Transverse colon (tissue), 4 donors: ENCODE data around the gene NTRK2.

Experiments
- CTCF ChIP-seq, 5 experiments: fragments of 200-600 bp in 3 of 5; fragments of 450-650 bp in 2 of 5; sonication (generic) in 3 of 5; IDR thresholded peaks; 1 replicate in 2 of 5; 2 replicates in 3 of 5; pipeline ENCODE4 v1.5.1; 2016 to 2017; ENCODE audit warnings: antibody characterized with exemption in 5 of 5, inconsistent platforms in 3 of 5, mild to moderate bottlenecking in 2 of 5, moderate library complexity in 1 of 5
- EP300 ChIP-seq: sonication (generic); formaldehyde crosslinking; IDR thresholded peaks from one replicate; pipeline ENCODE4 v1.6.1; 2017; ENCODE audit warnings: antibody characterized with exemption, low read depth
- POLR2A ChIP-seq: fragments of 450-650 bp; IDR thresholded peaks from one replicate; pipeline ENCODE4 v1.6.1; 2016; ENCODE audit warnings: antibody characterized with exemption, mild to moderate bottlenecking, moderate library complexity
- POLR2AphosphoS5 ChIP-seq, 3 donors: sonication (generic); formaldehyde crosslinking; IDR thresholded peaks; one replicate each; pipeline ENCODE4 v1.6.1; 2016; ENCODE audit warnings: antibody characterized with exemption in 3 of 3

- TF ChIP-seq CTCF (IDR thresholded peaks at IDR 0.05) (no peak), EP300 (no peak), POLR2A (no peak), POLR2AphosphoS5 (IDR thresholded peaks at IDR 0.05) (no peak)
These were observed 129.7 kb downstream of the NTRK2 start for GRCh38 chr9:84799251-84799650.
